GM21825 (cell line): ENCODE measurements around the gene HPRT1.

Experiments used
- ATAC-seq: cut with Tn5 transposase; IDR thresholded peaks from one replicate; pipeline ENCODE4 v1.9.1; 2021; ENCODE audit warnings: mild to moderate bottlenecking, moderate library complexity; ENCODE audit not compliant: unreplicated experiment

The HPRT1 gene

DNA sequence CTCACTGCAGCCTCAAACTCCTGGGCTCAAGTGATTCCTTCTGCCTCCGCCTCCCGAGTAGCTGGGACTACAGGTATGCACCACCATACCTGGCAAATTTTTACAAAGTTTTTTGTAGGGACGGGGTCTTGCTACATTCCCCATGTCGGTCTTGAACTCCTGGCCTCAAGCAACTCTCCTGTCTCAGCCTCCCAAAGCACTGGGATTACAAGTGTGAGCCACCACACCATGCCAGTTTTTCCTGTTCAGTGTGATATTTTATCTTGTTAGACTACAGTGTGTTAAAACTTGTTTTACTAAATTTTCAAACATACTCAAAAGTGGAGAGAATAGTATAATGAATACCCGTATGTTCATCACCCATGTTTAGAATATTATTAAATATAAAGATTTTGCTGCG lies 12.1 kb downstream of the HPRT1 start:
- ATAC-seq: no peak

DNA sequence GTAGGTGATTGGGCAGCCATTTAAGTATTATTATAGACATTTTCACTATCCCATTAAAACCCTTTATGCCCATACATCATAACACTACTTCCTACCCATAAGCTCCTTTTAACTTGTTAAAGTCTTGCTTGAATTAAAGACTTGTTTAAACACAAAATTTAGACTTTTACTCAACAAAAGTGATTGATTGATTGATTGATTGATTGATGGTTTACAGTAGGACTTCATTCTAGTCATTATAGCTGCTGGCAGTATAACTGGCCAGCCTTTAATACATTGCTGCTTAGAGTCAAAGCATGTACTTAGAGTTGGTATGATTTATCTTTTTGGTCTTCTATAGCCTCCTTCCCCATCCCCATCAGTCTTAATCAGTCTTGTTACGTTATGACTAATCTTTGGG lies 16.3 kb downstream of the HPRT1 start:
- no peak for ATAC-seq

DNA sequence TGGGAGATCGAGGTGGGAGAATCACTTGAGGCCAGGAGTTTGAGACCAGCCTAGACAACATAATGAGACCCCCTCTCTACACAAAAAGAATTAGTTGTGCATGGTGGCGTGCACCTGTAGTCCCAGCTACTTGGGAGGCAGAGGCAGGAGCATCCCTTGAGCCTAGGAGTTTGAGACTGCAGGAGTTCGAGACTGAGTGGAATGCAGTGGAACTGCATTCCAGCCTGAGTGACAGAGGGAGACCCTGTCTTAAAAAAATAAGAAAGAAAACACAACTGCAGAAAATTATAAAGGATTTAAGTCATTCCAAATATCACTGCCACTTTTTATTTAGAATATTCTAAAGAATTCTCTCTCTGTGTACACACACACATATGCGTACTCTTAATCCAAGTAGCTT lies 18.4 kb downstream of the HPRT1 start:
- no peak for ATAC-seq

DNA sequence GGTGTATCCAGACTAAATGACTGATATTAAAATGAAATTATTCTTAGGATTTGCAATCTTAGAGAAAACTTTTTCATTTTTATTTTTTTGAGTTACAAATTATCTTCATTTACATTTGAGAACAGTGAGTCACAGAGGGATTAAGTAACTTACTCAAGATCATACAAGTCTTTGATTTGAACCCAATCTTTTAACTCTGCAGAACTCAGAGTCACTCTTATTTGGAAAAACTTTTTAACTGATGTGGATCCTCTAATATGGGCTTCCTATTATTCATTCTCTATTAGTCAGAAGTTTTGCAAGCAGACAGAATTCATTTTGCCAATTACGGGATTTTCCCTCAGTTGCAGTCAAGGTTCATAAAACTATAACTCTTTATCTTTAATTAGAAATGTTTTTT lies 20.1 kb downstream of the HPRT1 start:
- no peak for ATAC-seq

DNA sequence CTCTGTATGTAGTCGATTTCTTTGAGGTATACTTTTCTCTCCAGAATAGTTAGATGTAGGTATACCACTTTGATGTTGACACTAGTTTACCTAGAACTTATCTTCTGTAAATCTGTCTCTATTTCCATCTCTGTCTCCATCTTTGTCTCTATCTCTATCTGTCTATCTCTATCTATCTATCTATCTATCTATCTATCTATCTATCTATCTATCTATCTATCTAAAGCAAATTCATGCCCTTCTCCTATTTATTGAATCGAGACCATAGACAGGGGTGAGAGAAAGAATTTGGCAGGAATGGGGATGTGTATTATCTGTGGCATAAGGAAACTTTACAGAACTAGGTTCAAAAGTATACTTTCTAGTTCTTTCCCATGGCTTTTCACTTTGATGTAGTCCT lies 21.4 kb downstream of the HPRT1 start:
- ATAC-seq: no peak

DNA sequence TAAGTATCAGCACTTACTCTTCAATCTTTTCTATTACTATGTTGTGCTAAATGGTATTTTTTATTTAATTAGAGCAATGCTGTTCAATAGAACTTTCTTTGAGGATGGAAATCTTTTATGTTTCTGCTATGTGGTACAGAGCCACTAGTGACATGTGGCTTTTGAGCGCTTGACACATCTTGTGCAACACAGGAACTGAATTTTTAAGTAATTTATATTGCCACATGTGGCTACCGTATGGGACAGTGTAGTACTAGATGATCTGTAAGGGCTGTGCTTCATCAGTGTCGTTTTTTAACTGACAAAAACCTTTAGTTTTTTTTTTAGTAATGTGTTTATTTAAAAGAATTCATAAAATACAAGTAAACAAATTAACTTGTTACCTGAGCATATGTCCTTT lies 22.4 kb downstream of the HPRT1 start:
- ATAC-seq: no peak

DNA sequence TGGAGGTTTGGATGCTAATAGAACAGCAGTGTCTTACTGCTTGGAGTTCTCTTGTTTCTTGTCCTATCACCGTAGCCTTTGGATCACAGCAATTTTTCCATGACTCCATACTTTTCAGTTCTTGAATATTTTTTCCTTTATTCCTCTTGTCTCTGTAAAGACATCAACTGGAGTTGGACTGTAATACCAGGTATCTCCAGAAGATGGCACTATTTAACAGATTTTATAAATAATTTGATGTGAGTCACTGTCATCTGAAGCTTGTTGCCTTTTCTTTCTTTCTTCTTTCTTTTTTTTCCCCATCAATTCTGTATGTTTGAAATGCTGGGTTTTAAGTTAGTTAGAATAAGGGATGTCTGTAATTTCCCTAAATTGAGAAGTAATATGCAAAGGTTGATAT lies 24.1 kb downstream of the HPRT1 start:
- ATAC-seq: no peak

DNA sequence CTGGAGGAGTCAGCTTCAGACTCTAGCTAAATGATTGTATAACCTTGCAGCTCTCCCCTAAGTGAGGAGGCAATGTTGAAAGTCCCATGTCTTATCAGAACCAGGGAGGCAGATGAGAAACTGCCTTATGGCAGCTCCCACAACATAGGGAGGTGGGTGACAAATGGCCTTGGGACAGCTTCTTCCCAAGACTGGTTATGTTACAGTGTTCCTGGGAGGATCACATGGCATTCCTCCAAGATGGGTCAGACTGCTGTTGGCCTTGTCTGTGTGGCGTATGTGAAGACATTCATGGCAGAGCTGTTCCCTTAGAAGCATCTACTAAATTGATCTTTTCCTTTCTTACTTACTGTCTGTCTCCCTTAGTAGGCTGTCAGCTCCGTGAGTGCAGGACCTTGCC lies 42.0 kb downstream of the HPRT1 start:
- ATAC-seq: no peak

DNA sequence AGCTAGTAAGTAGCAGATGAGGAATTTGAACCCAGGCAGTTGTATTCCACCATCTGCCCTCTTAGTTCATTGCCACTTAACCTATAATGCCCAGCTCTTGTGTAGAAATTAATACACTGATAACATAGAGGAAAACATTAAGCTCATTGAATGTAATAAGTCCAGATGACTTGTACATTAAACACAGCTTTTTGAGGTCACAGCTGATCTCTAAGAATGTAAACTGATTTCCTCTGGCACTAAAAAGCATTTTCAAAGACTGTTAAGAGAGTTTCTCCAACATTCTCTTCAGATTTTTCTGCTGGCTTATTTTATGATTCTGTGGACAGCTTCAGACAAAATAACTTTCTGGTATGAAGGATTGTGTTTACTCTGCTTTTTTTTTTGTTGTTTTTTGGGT lies 42.7 kb downstream of the HPRT1 start:
- ATAC-seq: no peak

DNA sequence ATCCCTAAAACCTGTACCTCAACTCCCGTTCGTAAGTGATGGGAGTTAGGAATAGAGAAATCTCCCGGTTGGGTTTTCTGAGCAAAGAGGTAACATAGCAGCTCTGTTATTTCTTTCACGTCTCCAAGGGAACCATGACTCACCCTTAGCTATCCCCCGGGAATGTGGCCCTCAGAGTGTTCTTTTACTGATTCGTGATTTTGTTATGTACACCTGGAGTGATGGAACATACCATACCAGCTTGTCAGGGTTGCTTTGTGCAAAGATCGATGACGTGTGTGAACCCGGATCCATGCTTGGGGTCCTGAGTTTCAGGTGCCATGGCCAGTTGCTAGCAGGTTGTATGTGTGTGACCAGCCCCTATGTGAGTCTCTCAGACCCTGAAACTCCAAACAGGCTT lies 52.6 kb downstream of the HPRT1 start:
- no peak for ATAC-seq

DNA sequence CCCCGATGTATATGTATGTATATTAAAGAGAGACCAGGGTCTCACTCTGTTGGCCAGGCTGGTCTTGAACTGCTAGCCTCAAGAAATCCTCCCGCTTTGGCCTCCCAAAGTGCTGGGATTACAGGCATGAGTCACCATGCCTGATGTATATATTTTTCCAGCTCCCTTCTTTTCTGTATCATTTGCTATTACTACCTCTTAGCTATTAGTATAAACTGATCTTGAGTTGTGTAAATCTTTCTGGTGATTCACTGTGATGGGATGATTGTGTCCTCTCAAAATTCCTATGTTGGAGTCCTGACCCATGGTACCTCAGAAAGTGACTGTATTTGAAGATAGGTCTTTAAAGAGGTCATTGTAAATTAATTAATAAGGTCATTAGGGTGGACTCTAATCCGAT lies 53.1 kb downstream of the HPRT1 start:
- no peak for ATAC-seq

DNA sequence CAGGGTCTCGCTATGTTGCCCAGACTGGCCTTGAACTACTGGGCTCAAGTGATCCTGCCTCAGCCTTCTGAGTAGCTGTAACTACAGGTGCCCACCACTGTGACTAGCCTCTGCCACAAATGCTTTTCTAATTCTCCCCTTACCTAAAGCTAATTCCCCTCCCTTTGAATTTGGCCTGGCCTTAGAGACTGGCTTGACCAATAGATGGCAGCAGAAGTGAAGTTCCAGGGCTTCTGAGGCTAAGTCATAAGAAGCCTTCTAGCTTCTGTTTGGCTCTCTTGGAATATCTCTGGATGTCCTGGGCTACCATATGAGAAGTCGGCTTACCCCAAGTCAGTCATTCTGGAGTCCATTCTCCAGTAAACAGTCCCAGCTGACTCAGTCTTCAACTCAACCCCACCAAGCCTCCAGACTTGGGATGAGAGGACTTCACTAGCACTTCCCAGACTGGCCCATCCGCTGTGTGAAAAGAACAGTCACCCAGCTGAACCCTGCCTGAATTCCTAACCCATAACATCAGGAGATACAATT lies 61.0 kb downstream of the HPRT1 start:
- peak; percentile 60 for ATAC-seq

DNA sequence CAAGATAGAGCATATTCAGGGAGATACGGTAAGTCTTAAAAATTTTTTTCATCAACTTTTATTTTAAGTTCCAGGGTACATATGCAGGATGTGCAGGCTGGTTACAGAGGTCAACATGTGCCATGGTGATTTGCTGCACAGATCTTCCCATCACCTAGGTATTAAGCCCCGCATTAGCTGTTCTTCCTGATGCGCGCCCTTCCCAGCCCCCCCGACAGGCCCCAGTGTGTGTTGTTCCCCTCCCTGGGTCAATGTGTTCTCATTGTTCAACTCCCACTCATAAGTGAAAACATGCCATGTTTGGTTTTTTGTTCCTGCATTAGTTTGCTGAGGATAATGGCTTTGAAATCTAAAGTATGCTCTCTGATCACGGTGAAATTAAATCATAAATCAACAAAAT lies 64.2 kb downstream of the HPRT1 start:
- no peak for ATAC-seq

DNA sequence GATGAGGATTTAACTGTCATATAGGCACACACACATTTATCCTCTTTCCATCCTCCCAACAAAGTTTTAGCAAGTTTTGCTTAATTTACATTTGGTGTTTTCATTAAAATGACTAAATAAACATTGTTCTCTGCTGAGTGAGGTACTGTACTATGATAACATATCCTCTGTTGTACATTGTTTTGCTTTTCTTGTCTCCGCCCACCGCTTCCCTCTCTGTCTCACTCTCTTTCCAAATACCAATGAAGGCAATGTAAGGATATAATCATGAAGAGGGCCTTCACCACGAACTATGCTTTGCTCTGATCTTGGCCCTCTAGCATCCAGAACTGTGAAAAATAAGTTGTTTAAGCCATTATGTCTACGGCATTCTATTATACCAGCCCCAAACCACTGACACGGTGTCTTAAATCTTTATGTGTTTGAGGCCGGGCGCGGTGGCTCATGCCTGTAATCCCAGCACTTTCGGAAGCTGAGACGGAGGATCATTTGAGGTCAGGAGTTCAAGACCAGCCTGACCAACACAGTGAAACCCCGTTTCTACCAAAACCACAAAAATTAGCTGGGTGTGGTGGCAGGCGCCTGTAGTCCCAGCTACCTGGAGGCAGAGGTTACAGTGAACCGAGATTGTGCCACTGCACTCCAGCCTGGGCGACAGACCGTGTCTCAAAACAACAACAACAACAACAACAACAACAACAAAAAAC lies 65.3 kb downstream of the HPRT1 start:
- no peak for ATAC-seq

DNA sequence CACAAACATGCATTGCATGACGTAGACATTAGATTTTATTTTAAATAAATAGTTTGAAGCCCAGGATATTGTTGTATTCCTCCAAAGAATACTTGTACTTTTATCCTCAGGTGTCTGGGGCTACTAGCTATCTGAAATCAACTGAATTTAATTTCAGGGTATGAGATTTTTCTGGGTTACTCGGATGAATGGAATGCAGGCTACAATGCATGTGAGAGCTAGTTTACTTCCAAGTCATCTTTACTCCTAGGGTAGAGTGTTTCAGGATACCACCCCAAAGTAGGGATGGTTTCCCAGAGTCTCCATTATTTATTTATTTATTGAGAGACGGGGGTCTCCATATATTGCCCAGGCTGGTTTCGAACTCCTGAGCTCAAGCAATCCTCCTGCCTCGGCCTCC lies 66.4 kb downstream of the HPRT1 start:
- ATAC-seq: no peak

DNA sequence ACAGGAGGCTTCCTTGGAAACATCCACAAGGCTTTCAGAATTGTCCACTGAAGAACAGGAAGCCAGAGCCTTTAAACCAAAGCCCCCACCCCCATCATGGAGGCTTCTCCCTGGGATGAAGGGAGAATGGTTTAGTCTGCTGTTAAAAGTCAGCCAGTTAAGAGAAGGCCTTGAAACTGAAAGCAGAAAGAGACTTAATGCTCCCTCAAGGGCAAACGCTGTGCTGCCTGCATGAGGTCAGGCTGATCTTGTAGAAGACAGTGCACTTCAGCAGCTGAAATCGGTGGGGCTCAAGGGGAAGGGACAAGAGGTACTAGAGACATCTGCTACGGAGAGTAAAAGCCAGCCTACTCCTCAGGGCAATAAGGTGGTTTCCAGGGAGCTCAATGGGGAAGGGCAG lies 69.0 kb downstream of the HPRT1 start:
- ATAC-seq: peak; percentile 55

DNA sequence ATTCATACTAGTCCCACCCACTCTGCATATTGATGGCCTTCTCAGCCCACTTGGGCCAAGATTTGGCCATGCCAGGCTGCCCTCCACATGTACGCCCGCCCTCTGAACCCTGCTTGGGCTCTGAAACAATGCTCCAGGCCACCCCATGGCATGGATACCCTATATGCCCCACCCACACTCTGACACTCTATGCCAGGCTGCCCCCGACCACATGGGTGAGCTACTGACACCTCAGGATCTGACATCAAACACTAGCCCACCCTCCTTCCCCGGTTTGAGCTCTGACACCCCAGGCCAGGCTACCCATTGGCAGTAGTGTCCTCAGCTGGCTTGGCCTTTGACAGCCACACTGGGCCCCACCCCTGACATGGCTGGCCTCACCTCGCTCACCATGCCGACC lies 69.5 kb downstream of the HPRT1 start:
- no peak for ATAC-seq

DNA sequence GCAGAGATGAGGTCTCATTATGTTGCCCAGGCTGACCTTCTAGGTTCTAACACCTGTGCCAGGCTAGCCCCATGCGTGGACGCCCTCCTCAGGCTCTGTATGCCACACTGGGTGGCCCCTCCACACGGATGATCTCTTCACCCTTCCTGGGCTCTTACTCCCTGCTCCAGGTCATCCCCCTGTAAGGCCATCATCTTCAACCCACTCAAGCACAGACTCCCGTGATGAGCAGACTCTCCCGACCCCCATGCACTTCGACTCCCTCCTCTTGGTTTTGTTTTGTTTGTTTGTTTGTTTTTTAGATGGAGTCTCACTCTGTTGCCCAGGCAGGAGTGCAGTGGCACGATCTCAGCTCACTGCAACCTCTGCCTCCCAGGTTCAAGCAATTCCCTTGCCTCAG lies 70.9 kb downstream of the HPRT1 start:
- ATAC-seq: no peak

DNA sequence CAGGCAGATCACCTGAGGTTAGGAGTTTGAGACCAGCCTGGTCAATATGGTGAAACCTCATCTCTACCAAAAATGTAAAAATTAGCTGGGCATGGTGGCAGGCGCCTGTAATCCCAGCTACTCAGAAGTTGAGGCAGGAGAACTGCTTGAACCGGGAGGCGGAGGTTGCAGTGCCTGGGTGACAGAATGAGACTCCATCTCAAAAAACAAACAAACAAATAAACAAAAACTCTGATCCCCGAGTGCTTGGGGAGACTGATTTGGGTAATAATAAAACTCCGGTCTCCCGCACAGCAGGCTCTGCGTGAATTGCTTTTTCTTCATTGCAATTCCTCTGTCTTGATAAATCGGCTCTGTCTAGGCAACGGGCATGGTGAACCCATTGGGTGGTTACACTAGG lies 73.4 kb downstream of the HPRT1 start:
- ATAC-seq: no peak

DNA sequence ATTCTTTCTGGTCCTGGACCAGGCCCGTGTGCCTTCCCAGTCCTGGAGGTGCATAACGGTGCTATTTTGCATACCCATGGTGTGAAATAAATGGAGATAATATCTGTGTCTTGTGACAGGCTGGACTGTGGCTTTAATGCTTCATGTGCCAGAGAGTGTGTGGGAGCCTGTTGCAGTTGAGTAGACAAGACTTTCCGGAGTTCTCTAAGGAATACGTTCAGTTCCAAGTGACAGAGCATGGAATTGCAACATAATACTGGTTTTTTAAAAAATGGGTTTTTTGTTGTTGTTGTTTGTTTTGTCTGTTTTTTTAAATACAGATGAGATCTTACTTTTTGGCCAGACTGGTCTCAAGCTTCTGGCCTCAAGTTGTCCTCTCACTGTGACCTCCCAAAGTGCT lies 74.0 kb downstream of the HPRT1 start:
- no peak for ATAC-seq

DNA sequence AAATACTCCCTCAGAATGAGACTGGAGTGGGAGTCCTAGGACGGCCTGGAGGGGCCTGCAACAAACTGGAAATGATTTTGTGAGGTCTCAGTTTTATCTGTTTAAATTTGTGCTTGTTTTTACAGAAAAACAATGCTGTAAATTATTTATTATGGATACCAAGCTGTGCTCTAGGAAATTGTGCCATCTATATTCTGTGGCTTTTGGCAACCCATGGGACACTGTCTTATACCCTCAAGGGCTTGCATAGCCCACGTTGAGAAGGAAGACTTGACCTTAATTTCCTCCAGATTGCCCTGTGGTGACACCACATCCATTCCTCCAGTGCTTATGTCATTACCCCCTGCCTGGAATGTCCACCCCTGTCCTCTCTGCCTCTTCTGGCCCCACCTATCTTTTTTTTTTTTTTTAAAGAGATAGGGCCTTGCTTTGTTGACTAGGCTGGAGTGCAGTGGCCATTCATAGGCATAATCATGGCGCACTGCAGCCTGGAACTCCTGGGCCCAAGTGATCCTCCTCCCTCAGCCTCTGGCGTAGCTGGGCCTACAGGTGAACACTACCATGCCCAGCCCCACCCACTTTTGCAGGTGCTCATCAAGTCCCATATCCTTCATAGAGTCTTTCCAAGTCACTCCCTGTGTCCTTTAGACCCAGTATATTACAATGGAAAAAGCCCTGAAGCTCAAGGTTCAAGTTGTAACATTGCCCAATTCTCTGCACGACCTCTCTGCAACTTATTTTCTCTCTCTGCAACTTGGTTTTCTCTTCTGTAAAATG lies 77.4 kb downstream of the HPRT1 start:
- no peak for ATAC-seq

DNA sequence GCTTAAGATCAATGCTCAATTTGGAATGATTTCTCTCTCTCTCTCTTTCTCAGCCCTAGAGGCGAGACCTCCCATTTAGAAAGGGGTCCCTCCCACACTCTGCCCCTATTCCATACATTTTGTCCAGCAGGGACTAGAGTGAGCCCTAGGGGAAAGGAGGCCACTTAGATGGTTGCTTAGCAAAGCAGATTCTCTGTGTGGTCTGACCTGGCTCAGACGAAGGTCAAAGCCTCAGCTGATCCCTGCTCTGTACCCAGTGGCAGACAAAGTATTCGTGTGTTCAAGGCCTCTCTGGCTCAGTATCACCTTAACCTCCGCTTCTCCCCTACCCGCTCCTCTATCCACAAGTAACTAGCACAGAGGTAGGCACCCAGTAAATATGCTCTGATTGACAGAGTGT lies 78.4 kb downstream of the HPRT1 start:
- no peak for ATAC-seq

DNA sequence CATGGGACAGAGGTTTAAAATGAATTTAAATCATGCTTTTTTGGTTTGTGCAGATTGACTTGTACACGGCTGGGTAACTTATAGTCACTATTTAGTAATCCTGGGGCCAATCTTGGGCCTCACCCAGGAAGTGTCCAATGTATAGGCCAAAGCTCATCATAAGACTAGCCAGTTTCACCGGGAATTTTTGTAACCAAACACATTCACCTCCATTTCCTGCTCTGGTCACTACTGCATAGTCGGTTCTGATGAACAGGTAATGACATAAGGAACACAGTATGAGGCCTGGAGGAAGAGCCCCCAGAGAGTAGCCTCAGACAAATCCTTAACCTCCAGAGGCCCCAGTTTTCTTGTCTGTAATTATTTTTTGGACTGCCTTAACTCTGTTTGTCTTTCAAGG lies 81.9 kb downstream of the HPRT1 start:
- no peak for ATAC-seq
